K562 (cell line): ENCODE results near the gene FBXO9. TPM values are rescaled to one million over a fixed set of nuclear protein-coding genes. Genes with fewer than 3 reads are reported as not detected.
A peak's percentile ranks its signal among the peaks of the same experiment; 100 is the strongest.

Source experiments
- ADNP ChIP-seq: fragments of 200-800 bp; sonication (Bioruptor generic); IDR thresholded peaks from 2 replicates; pipeline ENCODE4 v1.6.1; 2016; ENCODE audit warnings: missing genetic modification characterization, missing compliant biosample characterization
- BHLHE40 ChIP-seq: IDR thresholded peaks from 2 replicates; pipeline ENCODE4 v1.6.1; 2011; ENCODE audit warnings: low read length, improper control_type of control experiment
- CBFA2T2 ChIP-seq: fragments of 450-650 bp; conservative IDR thresholded peaks from 2 replicates; pipeline ENCODE4 v1.6.1; 2017; ENCODE audit warnings: mild to moderate bottlenecking
- CEBPB ChIP-seq: fragments of 450-650 bp; IDR thresholded peaks from 2 replicates; pipeline ENCODE4 v1.6.1; 2016; ENCODE audit warnings: missing genetic modification characterization, missing compliant biosample characterization
- CEBPG ChIP-seq, 3 experiments: fragments of 200-800 bp in 1 of 3; sonication (Bioruptor generic) in 1 of 3; sonication (generic) in 1 of 3; formaldehyde crosslinking in 1 of 3; IDR thresholded peaks in 2 of 3; conservative IDR thresholded peaks in 1 of 3; 2 replicates each; pipeline versions ENCODE4 v1.6.1 to v1.8.0; 2016 to 2022; ENCODE audit warnings: missing compliant biosample characterization in 2 of 3, missing genetic modification characterization in 2 of 3, mild to moderate bottlenecking in 1 of 3, missing genetic modification reagents in 1 of 3
- DPF2 ChIP-seq: fragments of 450-650 bp; IDR thresholded peaks from 2 replicates; pipeline ENCODE4 v1.6.1; 2016
- ESRRA ChIP-seq: fragments of 450-650 bp; IDR thresholded peaks from 2 replicates; pipeline ENCODE4 v1.6.1; 2014; ENCODE audit warnings: low read depth, mild to moderate bottlenecking, moderate library complexity, borderline replicate concordance
- FOXJ2 ChIP-seq: fragments of 200-800 bp; sonication (Bioruptor generic); IDR thresholded peaks from 2 replicates; pipeline ENCODE4 v1.6.1; 2016; ENCODE audit warnings: missing genetic modification characterization, missing compliant biosample characterization
- FOXM1 ChIP-seq, 2 experiments: fragments of 450-650 bp in 1 of 2; sonication (generic) in 1 of 2; formaldehyde crosslinking in 1 of 2; IDR thresholded peaks; 2 replicates each; pipeline versions ENCODE4 v1.6.1 to v1.9.0; 2017 to 2022; ENCODE audit warnings: low read depth in 2 of 2, mild to moderate bottlenecking in 2 of 2, missing genetic modification reagents in 1 of 2, moderate library complexity in 1 of 2
- KDM1A ChIP-seq, 2 experiments: fragments of 450-650 bp; IDR thresholded peaks; 2 replicates each; pipeline ENCODE4 v1.6.1; 2016; ENCODE audit warnings: mild to moderate bottlenecking in 2 of 2
- KLF16 ChIP-seq: IDR thresholded peaks from 2 replicates; pipeline ENCODE4 v1.6.1; 2016; ENCODE audit warnings: antibody characterized with exemption
- MTA2 ChIP-seq: fragments of 450-650 bp; IDR thresholded peaks from 2 replicates; pipeline ENCODE4 v1.6.1; 2016; ENCODE audit warnings: low read depth
- NCOA6 ChIP-seq: fragments of 450-650 bp; IDR thresholded peaks from 2 replicates; pipeline ENCODE4 v1.6.1; 2017; ENCODE audit warnings: mild to moderate bottlenecking
- NCOR1 ChIP-seq: fragments of 450-650 bp; IDR thresholded peaks from 2 replicates; pipeline ENCODE4 v1.6.1; 2016; ENCODE audit warnings: mild to moderate bottlenecking, moderate library complexity
- NFXL1 ChIP-seq: fragments of 450-650 bp; formaldehyde crosslinking; IDR thresholded peaks from 2 replicates; pipeline ENCODE4 v1.4.0; 2021; ENCODE audit warnings: mild to moderate bottlenecking
- NR2F6 ChIP-seq: fragments of 450-650 bp; formaldehyde crosslinking; IDR thresholded peaks from 2 replicates; pipeline ENCODE4 v1.4.0; 2020; ENCODE audit warnings: mild to moderate bottlenecking
- PKNOX1 ChIP-seq: fragments of 450-650 bp; IDR thresholded peaks from 2 replicates; pipeline ENCODE4 v1.6.1; 2016
- PML ChIP-seq: IDR thresholded peaks from 2 replicates; pipeline ENCODE4 v1.6.1; 2012; ENCODE audit warnings: low read length, inconsistent platforms
- SMAD4 ChIP-seq: fragments of 250-450 bp; sonication (Bioruptor Pico); conservative IDR thresholded peaks from 2 replicates; pipeline ENCODE4 v1.8.0; 2021; ENCODE audit warnings: inconsistent platforms, mild to moderate bottlenecking, moderate library complexity
- SMARCA4 ChIP-seq: fragments of 450-650 bp; IDR thresholded peaks from 2 replicates; pipeline ENCODE4 v1.6.1; 2016
- SOX6 ChIP-seq: fragments of 450-650 bp; IDR thresholded peaks from 2 replicates; pipeline ENCODE4 v1.6.1; 2014; ENCODE audit warnings: mild to moderate bottlenecking
- SRSF7 ChIP-seq: fragments of 200-400 bp; formaldehyde crosslinking; optimal IDR thresholded peaks from 2 replicates; pipeline ENCODE3; 2017; ENCODE audit warnings: mild to moderate bottlenecking, low read depth, low read length
- TAL1 ChIP-seq: fragments of 450-650 bp; IDR thresholded peaks from 2 replicates; pipeline ENCODE4 v1.6.1; 2016; ENCODE audit warnings: mild to moderate bottlenecking
- TEAD4 ChIP-seq, 2 experiments: sonication (generic) in 1 of 2; formaldehyde crosslinking in 1 of 2; IDR thresholded peaks; 2 replicates each; pipeline versions ENCODE4 v1.6.1 to v1.8.0; 2012 to 2022; ENCODE audit warnings: borderline replicate concordance in 1 of 2, inconsistent platforms in 1 of 2, low read length in 1 of 2, mild to moderate bottlenecking in 1 of 2, missing genetic modification reagents in 1 of 2
- TRIM24 ChIP-seq, 2 experiments: fragments of 450-650 bp; IDR thresholded peaks; 2 replicates each; pipeline ENCODE4 v1.6.1; 2016
- VEZF1 ChIP-seq: fragments of 200-800 bp; sonication (Bioruptor generic); IDR thresholded peaks from 2 replicates; pipeline ENCODE4 v1.6.1; 2017; ENCODE audit warnings: missing genetic modification characterization, missing compliant biosample characterization
- ZNF431 ChIP-seq: sonication (generic); formaldehyde crosslinking; IDR thresholded peaks from 2 replicates; pipeline ENCODE4 v1.8.0; 2022; ENCODE audit warnings: mild to moderate bottlenecking, missing genetic modification reagents
- ZNF507 ChIP-seq: conservative IDR thresholded peaks from 2 replicates; pipeline ENCODE4 v1.6.1; 2017; ENCODE audit warnings: missing genetic modification characterization, missing compliant biosample characterization
- polyA plus RNA-seq, 8 experiments: library from polyadenylated mRNA; depleted of rRNA in 4 of 8; stranded (reverse) in 5 of 8; unstranded in 3 of 8; fragments of >200 nt; fragmentation: Nextera tagmentation in 2 of 8; fragmentation: Illumina TruSeq in 1 of 8; extraction: Ambion mirVana in 2 of 8; extraction: Trizol in 1 of 8; gene quantifications; 2 replicates each; pipeline versions ENCODE4 v1.2.1 to v1.2.3, GENCODE V29; 2011 to 2014; ENCODE audit warnings: inconsistent platforms in 1 of 8, missing spikeins in 1 of 8
- total RNA-seq, 7 experiments: library from RNA; depleted of rRNA in 6 of 7; stranded (reverse); fragments of >200 nt in 6 of 7; fragmentation: Illumina TruSeq in 2 of 7; extraction: Trizol in 2 of 7; gene quantifications; 2 replicates each; pipeline versions ENCODE4 v1.2.1 to v1.2.3, GENCODE V29; 2011 to 2021; ENCODE audit warnings: low replicate concordance in 1 of 7

FBXO9 gene
- total and polyA plus RNA-seq, 9 of the 15 experiments (the other 6 are each of a cell fraction or from before 2014, with no cell fraction given), result 10.1 to 85.3 (median 51.4) TPM

- TF ChIP-seq NR2F6 (CRISPR knock-in tag), result no peak
- peak; percentile 71; the same call in 1 of the 2 replicates for TF ChIP-seq SOX6
- peak; percentile 77 for TF ChIP-seq TAL1
- TF ChIP-seq NFXL1, result no peak
- TF ChIP-seq NCOA6, result no peak
- peak; percentile 64 for TF ChIP-seq NCOR1
- peak; percentile 84 for TF ChIP-seq SMAD4 (CRISPR knock-in tag)
- TF ChIP-seq ADNP (tag), result peak; percentile 74; the same call in 1 of the 2 replicates
- TF ChIP-seq FOXJ2 (tag), result 0 out of 2 replicates have a peak, but pooled peaks have one; percentile 22
- peak; percentile 76; the same call in 1 of the 2 replicates for TF ChIP-seq PML
- TF ChIP-seq KDM1A (IDR thresholded peaks at IDR 0.05), result peak; percentile 82 to 85
- TF ChIP-seq SRSF7, result no peak
- TF ChIP-seq KLF16, result peak; percentile 85
- TF ChIP-seq SMARCA4, result peak; percentile 31; the same call in 1 of the 2 replicates
- 0 out of 2 replicates have a peak, but pooled peaks have one; percentile 35 for TF ChIP-seq ESRRA
- no peak for TF ChIP-seq ZNF431
- TF ChIP-seq DPF2, result peak; percentile 53; the same call in 1 of the 2 replicates
- TF ChIP-seq TRIM24 (IDR thresholded peaks at IDR 0.05), result peak; percentile 31 to 53; a peak in 2 of 4 replicates
- TF ChIP-seq ZNF507 (tag), result no peak
- TF ChIP-seq PKNOX1, result 0 out of 2 replicates have a peak, but pooled peaks have one; percentile 19
- peak; percentile 65 for TF ChIP-seq CEBPB
- no peak for TF ChIP-seq CEBPG (CRISPR knock-in tag; IDR thresholded peaks at IDR 0.05)
- TF ChIP-seq CEBPG (tag; conservative IDR thresholded peaks at IDR 0.05 in 1 of 2, IDR thresholded peaks at IDR 0.05 in 1 of 2), result peak; percentile 13 to 39; a peak in 1 of 4 replicates
- TF ChIP-seq TEAD4 (IDR thresholded peaks at IDR 0.05; ENCODE audit: low read length), result peak; percentile 91
- no peak for TF ChIP-seq TEAD4 (CRISPR knock-in tag; IDR thresholded peaks at IDR 0.05; ENCODE audit: borderline replicate concordance)
- TF ChIP-seq VEZF1, result peak; percentile 21; the same call in 1 of the 2 replicates
- peak; percentile 38; the same call in 1 of the 2 replicates for TF ChIP-seq FOXM1 (IDR thresholded peaks at IDR 0.05; ENCODE audit: low read depth)
- no peak for TF ChIP-seq FOXM1 (CRISPR knock-in tag; IDR thresholded peaks at IDR 0.05; ENCODE audit: low read depth)
- 0 out of 2 replicates have a peak, but pooled peaks have one; percentile 11 for TF ChIP-seq MTA2
- peak; percentile 80 for TF ChIP-seq BHLHE40
- peak; percentile 81 for TF ChIP-seq CBFA2T2
Observed at GRCh38 chr6:53134601-53135235, 69.5 kb downstream of the FBXO9 start (continued).
